Keratinocyte (primary cell): ENCODE measurements around the gene CLCNKB. TPM values are rescaled to one million over a fixed set of nuclear protein-coding genes. Genes with fewer than 3 reads are reported as not detected.

Experiments
- DNase-seq: peaks from one replicate; pipeline ENCODE4 v3.0.0-alpha.2; 2011; ENCODE audit warnings: low read depth, missing footprints, low spot score
- FAIRE-seq: peaks from 2 replicates; lab custom pipeline; 2011; peaks lifted over from hg19 to GRCh38; lab: Jason Lieb, UNC
- H2AFZ ChIP-seq: 2 replicates; pipeline ENCODE4 v1.6.0; 2012; ENCODE audit warnings: low read length, control low read depth, inconsistent platforms; ENCODE audit not compliant: control insufficient read depth
- H3K27ac ChIP-seq: 2 replicates; pipeline ENCODE4 v1.5.1; 2011; ENCODE audit warnings: low read length; ENCODE audit not compliant: control insufficient read depth, insufficient read depth
- H3K27me3 ChIP-seq: 3 replicates; pipeline ENCODE4 v1.6.0; 2011; ENCODE audit warnings: low read length; ENCODE audit not compliant: control insufficient read depth, insufficient read depth; ENCODE audit errors: extremely low read depth
- H3K36me3 ChIP-seq, 2 experiments: 2 replicates in 1 of 2; 3 replicates in 1 of 2; pipeline ENCODE4 v1.5.1; 2011; ENCODE audit warnings: low read length in 2 of 2, mild to moderate bottlenecking in 1 of 2; ENCODE audit not compliant: control insufficient read depth in 2 of 2, insufficient read depth in 2 of 2; ENCODE audit errors: extremely low read depth in 1 of 2
- H3K4me1 ChIP-seq: 3 replicates; pipeline ENCODE4 v1.5.1; 2011; ENCODE audit warnings: low read length; ENCODE audit not compliant: control insufficient read depth, insufficient read depth; ENCODE audit errors: extremely low read depth
- H3K4me2 ChIP-seq: 3 replicates; pipeline ENCODE4 v1.6.0; 2011; ENCODE audit warnings: low read depth, low read length; ENCODE audit not compliant: control insufficient read depth, insufficient read depth; ENCODE audit errors: extremely low read depth
- H3K4me3 ChIP-seq, 3 experiments: fragments of 200-600 bp in 1 of 3; sonication (generic) in 1 of 3; 2 replicates in 2 of 3; 3 replicates in 1 of 3; pipeline ENCODE4 v1.5.1; 2011 to 2016; ENCODE audit warnings: low read length in 3 of 3, mild to moderate bottlenecking in 3 of 3, control low read depth in 2 of 3, inconsistent platforms in 1 of 3, low read depth in 1 of 3, mixed read lengths in 1 of 3, mixed run types in 1 of 3, moderate library complexity in 1 of 3; ENCODE audit not compliant: control insufficient read depth in 2 of 3, insufficient read depth in 2 of 3; ENCODE audit errors: extremely low read depth in 1 of 3
- H3K79me2 ChIP-seq: 2 replicates; pipeline ENCODE4 v1.6.0; 2012; ENCODE audit warnings: low read length; ENCODE audit not compliant: control insufficient read depth, insufficient read depth
- H3K9ac ChIP-seq: 3 replicates; pipeline ENCODE4 v1.6.0; 2011; ENCODE audit warnings: low read length; ENCODE audit not compliant: control insufficient read depth, insufficient read depth; ENCODE audit errors: extremely low read depth
- H3K9me1 ChIP-seq: 3 replicates; pipeline ENCODE4 v1.6.0; 2011; ENCODE audit warnings: low read length; ENCODE audit not compliant: control insufficient read depth, insufficient read depth; ENCODE audit errors: extremely low read depth
- H3K9me3 ChIP-seq: 2 replicates; pipeline ENCODE4 v1.5.1; 2012; ENCODE audit warnings: low read depth, low read length; ENCODE audit not compliant: control insufficient read depth
- H4K20me1 ChIP-seq: 3 replicates; pipeline ENCODE4 v1.6.0; 2011; ENCODE audit warnings: low read length; ENCODE audit not compliant: control insufficient read depth, insufficient read depth; ENCODE audit errors: extremely low read depth
- CTCF ChIP-seq, 3 experiments: IDR thresholded peaks in 1 of 3; conservative IDR thresholded peaks in 1 of 3; optimal IDR thresholded peaks in 1 of 3; 2 replicates in 2 of 3; 3 replicates in 1 of 3; pipeline versions ENCODE3 to v1.5.1; 2011; ENCODE audit warnings: low read length in 3 of 3, mild to moderate bottlenecking in 3 of 3, moderate library complexity in 2 of 3, control low read depth in 1 of 3, inconsistent platforms in 1 of 3; ENCODE audit not compliant: insufficient read depth in 2 of 3; ENCODE audit errors: extremely low read depth in 1 of 3
- EZH2 ChIP-seq: IDR thresholded peaks from one replicate; pipeline ENCODE4 v1.6.1; 2012; ENCODE audit warnings: inconsistent platforms, mild to moderate bottlenecking, low read length, moderate library complexity
- dilution Hi-C: fragments of 300-500 bp; cut with MboI; formaldehyde crosslinking; loops from one replicate; pipeline ENCODE4 v1.7.0; 2020; ENCODE audit warnings: low sequenced_read_pairs; ENCODE audit not compliant: extremely low pct_ligation_motif_present
- polyA minus RNA-seq, 3 experiments: library from RNA; depleted of rRNA, polyadenylated mRNA; stranded (reverse); fragments of >200 nt; gene quantifications; 1 replicate in 1 of 3; 2 replicates in 1 of 3; 3 replicates in 1 of 3; pipeline ENCODE4 v1.2.3, GENCODE V29; 2011
- polyA plus RNA-seq, 5 experiments: library from polyadenylated mRNA; depleted of rRNA in 3 of 5; stranded (reverse) in 3 of 5; stranded (forward) in 1 of 5; unstranded in 1 of 5; fragments of >200 nt; gene quantifications; 1 replicate in 1 of 5; 2 replicates in 3 of 5; 3 replicates in 1 of 5; pipeline versions ENCODE4 v1.2.1 to v1.2.3, GENCODE V29; 2011 to 2012; ENCODE audit warnings: missing spikeins in 2 of 5, low read depth in 1 of 5, low replicate concordance in 1 of 5

CLCNKB gene
- polyA plus RNA-seq = 0.10 TPM in 1 of 3 replicates, not detected in the others
- not detected for polyA plus RNA-seq (2011; ENCODE audit: low read depth)
- 0.05 TPM in 1 of 2 replicates, not detected in the other for polyA plus RNA-seq (2011; cell fraction: cytosol; rRNA removed)
- polyA plus RNA-seq (2011; cell fraction: nucleus; rRNA removed) = not detected in 2 replicates
- polyA plus RNA-seq (2012; ENCODE audit: low replicate concordance) = not detected in 2 replicates
- polyA minus RNA-seq = 0.16 TPM in 1 of 3 replicates, not detected in the others
- not detected for polyA minus RNA-seq (2011; cell fraction: cytosol; rRNA and poly(A)+ RNA removed)
- not detected in 2 replicates for polyA minus RNA-seq (2011; cell fraction: nucleus; rRNA and poly(A)+ RNA removed)

GRCh38 chr1:16043521-16043920 lies at the start of gene CLCNKB:
Gene CLCNKB (plus strand): TSS chr1:16043782. CDS start chr1:16044493, 711 bp downstream.
- Histone ChIP-seq H3K4me1 (no peaks in the 10 kb centered on the region), H3K4me3 (no peak within 1 kb of the TSS), H3K79me2 (no peaks in the 10 kb centered on the region), H4K20me1 (no peaks in the 10 kb centered on the region), H3K27ac (no peak within 1 kb of the TSS), H2AFZ (no peak within 1 kb of the TSS), H3K27me3 (no peaks in the 10 kb centered on the region), H3K36me3 (no peaks in the 10 kb centered on the region), H3K4me2 (no peak within 1 kb of the TSS), H3K9ac (no peak within 1 kb of the TSS), H3K9me3 (no peaks in the 10 kb centered on the region), H3K9me1 (no peaks in the 10 kb centered on the region)
- FAIRE-seq (no peak), DNase-seq (no peak)
- TF ChIP-seq EZH2 = no peak
- TF ChIP-seq CTCF (optimal IDR thresholded peaks at IDR 0.05 in 1 of 3, IDR thresholded peaks at IDR 0.05 in 1 of 3, conservative IDR thresholded peaks at IDR 0.05 in 1 of 3; ENCODE audit: extremely low read depth in 1 of 3, insufficient read depth in 2 of 3, low read length in 3 of 3) = no peak
- dilution Hi-C loops = no loop called here

GRCh38 chr1:15994081-15994480 lies 49.5 kb upstream of the CLCNKB start:
- TF ChIP-seq CTCF (optimal IDR thresholded peaks at IDR 0.05 in 1 of 3, IDR thresholded peaks at IDR 0.05 in 1 of 3, conservative IDR thresholded peaks at IDR 0.05 in 1 of 3; ENCODE audit: extremely low read depth in 1 of 3, insufficient read depth in 2 of 3, low read length in 3 of 3) (no peak), EZH2 (no peak)
- Histone ChIP-seq H3K4me2 (no peak overlapping the region), H3K79me2 (no peaks in the 10 kb centered on the region), H4K20me1 (no peaks in the 10 kb centered on the region), H3K9ac (no peak overlapping the region), H3K36me3 (no peaks in the 10 kb centered on the region), H3K4me1 (no peaks in the 10 kb centered on the region), H3K27me3 (no peaks in the 10 kb centered on the region), H3K9me3 (no peaks in the 10 kb centered on the region), H3K9me1 (no peaks in the 10 kb centered on the region), H3K27ac (no peak overlapping the region), H3K4me3 (no peak overlapping the region), H2AFZ (no peak overlapping the region)
- no peak for FAIRE-seq
- no peak for DNase-seq
- dilution Hi-C loops = no loop called here
